Right atrium auricular region (tissue), 2 donors: Measurements from ENCODE around the gene LCA5. TPM values are rescaled to one million over a fixed set of nuclear protein-coding genes. Genes with fewer than 3 reads are reported as not detected.
A peak's percentile ranks its signal among the peaks of the same experiment; 100 is the strongest.

Source experiments
- DNase-seq: peaks from one replicate; pipeline ENCODE4 v3.0.0-alpha.2; 2019; ENCODE audit warnings: low spot score
- H3K27ac ChIP-seq, 2 donors: fragments of 200-600 bp; sonication (generic); 1 replicate in 1 of 2; 2 replicates in 1 of 2; pipeline ENCODE4 v1.5.1; 2016 to 2019
- H3K27me3 ChIP-seq, 2 donors: fragments of 200-600 bp; sonication (generic); one replicate each; pipeline versions ENCODE4 v1.5.1 to v1.6.0; 2017 to 2019
- H3K36me3 ChIP-seq: fragments of 200-600 bp; sonication (generic); one replicate; pipeline ENCODE4 v1.5.1; 2016
- H3K4me1 ChIP-seq, 2 donors: fragments of 200-600 bp; sonication (generic); one replicate each; pipeline versions ENCODE4 v1.5.1 to v1.6.0; 2017 to 2019
- H3K4me3 ChIP-seq, 2 donors: fragments of 200-600 bp; sonication (generic); 1 replicate in 1 of 2; 2 replicates in 1 of 2; pipeline ENCODE4 v1.5.1; 2017 to 2019; ENCODE audit warnings: mild to moderate bottlenecking in 1 of 2, moderate library complexity in 1 of 2
- H3K9me3 ChIP-seq, 2 donors: fragments of 200-600 bp; sonication (generic); one replicate each; pipeline ENCODE4 v1.5.1; 2019
- CTCF ChIP-seq, 2 donors: fragments of 200-600 bp; sonication (generic); IDR thresholded peaks; one replicate each; pipeline ENCODE4 v1.5.1; 2019; ENCODE audit warnings: antibody characterized with exemption in 2 of 2
- total RNA-seq, 2 donors: library from RNA; depleted of rRNA; stranded (reverse); fragments of >200 nt; gene quantifications; one replicate each; pipeline ENCODE4 v1.1.0, GENCODE V29; 2016

The LCA5 gene
- total RNA-seq, 2 donors from 2014 or later, result 2.6 to 2.7 TPM

GRCh38 chr6:79469376-79470246 lies 67.6 kb downstream of the LCA5 start:
- Histone ChIP-seq H3K4me3 (no peak overlapping the region), H3K27me3 (no peaks in the 10 kb centered on the region), H3K27ac (no peak overlapping the region), H3K36me3 (no peaks in the 10 kb centered on the region), H3K4me1 (no peaks in the 10 kb centered on the region), H3K9me3 (no peaks in the 10 kb centered on the region)
- no peak for TF ChIP-seq CTCF (IDR thresholded peaks at IDR 0.05)
- no peak for DNase-seq

- DNase-seq, result no peak
- H3K36me3 ChIP-seq, result no peaks in the 10 kb centered on the region
Observed at GRCh38 chr6:79468587-79468986, 68.6 kb downstream of the LCA5 start.

DNA sequence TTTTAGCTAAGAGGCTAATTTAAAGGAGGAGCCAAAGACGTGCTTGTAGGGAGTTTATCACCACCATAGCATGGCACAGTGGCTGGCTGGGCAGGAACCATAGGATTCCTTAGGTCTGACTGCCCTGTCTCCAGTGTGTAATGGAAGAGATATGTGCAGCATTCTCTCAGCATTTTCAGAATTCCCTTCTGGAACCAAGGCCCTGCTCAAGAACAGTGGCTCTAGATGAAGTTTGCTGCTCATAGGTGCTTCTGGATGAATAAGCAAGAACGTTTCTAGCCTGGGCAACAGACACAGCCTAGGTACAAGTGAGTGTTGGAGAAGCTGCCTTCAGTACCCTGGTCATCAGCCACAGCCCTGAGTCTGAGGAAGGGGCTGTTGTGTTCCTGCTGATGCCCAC lies 69.1 kb downstream of the LCA5 start:
- no peaks in the 10 kb centered on the region for H3K36me3 ChIP-seq
- H3K4me3 ChIP-seq, result no peak overlapping the region
- H3K9me3 ChIP-seq, result no peaks in the 10 kb centered on the region
- DNase-seq, result no peak
- no peaks in the 10 kb centered on the region for H3K4me1 ChIP-seq
- TF ChIP-seq CTCF (IDR thresholded peaks at IDR 0.05), result no peak
- H3K27ac ChIP-seq, result no peak overlapping the region
- no peaks in the 10 kb centered on the region for H3K27me3 ChIP-seq

More at GRCh38 chr6:79468587-79468986, 68.6 kb downstream of the LCA5 start:
- no peak for TF ChIP-seq CTCF (IDR thresholded peaks at IDR 0.05)
- Histone ChIP-seq H3K27me3 (no peaks in the 10 kb centered on the region), H3K4me1 (no peaks in the 10 kb centered on the region), H3K9me3 (no peaks in the 10 kb centered on the region), H3K4me3 (no peak overlapping the region), H3K27ac (no peak overlapping the region)

DNA sequence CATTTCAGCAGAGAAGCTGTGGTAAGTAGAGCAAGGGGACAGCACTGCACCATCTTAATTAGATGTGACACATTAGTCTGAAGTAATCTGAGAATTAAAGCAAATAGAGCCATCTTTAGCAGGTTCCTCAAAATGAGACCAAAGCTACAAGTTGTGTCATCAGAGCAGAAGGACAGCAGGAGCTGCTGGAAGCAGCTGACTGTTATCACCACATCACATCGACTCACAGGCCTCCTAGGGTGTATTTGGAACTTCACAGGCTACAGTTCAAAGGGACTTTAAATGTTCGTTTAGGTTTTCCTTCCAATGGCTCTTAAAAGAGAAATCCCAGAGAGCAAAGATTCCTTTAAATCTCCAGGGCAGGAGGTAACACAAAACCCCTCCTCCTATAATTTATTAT lies 69.5 kb downstream of the LCA5 start:
- DNase-seq, result no peak
- TF ChIP-seq CTCF (IDR thresholded peaks at IDR 0.05), result no peak
- H3K4me1 ChIP-seq, result no peaks in the 10 kb centered on the region
- no peak overlapping the region for H3K27ac ChIP-seq
- H3K36me3 ChIP-seq, result no peaks in the 10 kb centered on the region
- H3K9me3 ChIP-seq, result no peaks in the 10 kb centered on the region
- no peaks in the 10 kb centered on the region for H3K27me3 ChIP-seq
- H3K4me3 ChIP-seq, result no peak overlapping the region

GRCh38 chr6:79466207-79466834 lies 70.9 kb downstream of the LCA5 start:
- no peaks in the 10 kb centered on the region for H3K27me3 ChIP-seq
- no peak for DNase-seq
- H3K27ac ChIP-seq, result no peak overlapping the region
- H3K4me1 ChIP-seq, result no peaks in the 10 kb centered on the region
- no peak overlapping the region for H3K4me3 ChIP-seq
- no peaks in the 10 kb centered on the region for H3K9me3 ChIP-seq
- H3K36me3 ChIP-seq, result no peaks in the 10 kb centered on the region
- peak; percentile 16 to 67 for TF ChIP-seq CTCF (IDR thresholded peaks at IDR 0.05)
